Gastroesophageal sphincter (tissue), 3 donors: Measurements from ENCODE around the gene SBNO1.
"Not testable (repeated sequence)": the region's sequence is repeated elsewhere in the genome, so short reads cannot be mapped to it uniquely, and the experiment has no call there.

Source experiments
- EP300 ChIP-seq: sonication (generic); formaldehyde crosslinking; IDR thresholded peaks from one replicate; pipeline ENCODE4 v1.6.1; 2017; ENCODE audit warnings: antibody characterized with exemption, mild to moderate bottlenecking
- POLR2A ChIP-seq, 2 donors: fragments of 450-650 bp; IDR thresholded peaks; one replicate each; pipeline ENCODE4 v1.6.1; 2017; ENCODE audit warnings: antibody characterized with exemption in 2 of 2, mild to moderate bottlenecking in 2 of 2, moderate library complexity in 1 of 2
- POLR2AphosphoS5 ChIP-seq: sonication (generic); formaldehyde crosslinking; IDR thresholded peaks from one replicate; pipeline ENCODE4 v1.6.1; 2017; ENCODE audit warnings: antibody characterized with exemption
- TF ChIP-seq, protein P1 (sequence below), 4 experiments: fragments of 200-600 bp in 2 of 4; fragments of 450-650 bp in 2 of 4; sonication (generic) in 1 of 4; IDR thresholded peaks; one replicate each; pipeline ENCODE4 v1.5.1; 2017 to 2019; ENCODE audit warnings: antibody characterized with exemption in 4 of 4, mild to moderate bottlenecking in 2 of 4, moderate library complexity in 2 of 4

DNA sequence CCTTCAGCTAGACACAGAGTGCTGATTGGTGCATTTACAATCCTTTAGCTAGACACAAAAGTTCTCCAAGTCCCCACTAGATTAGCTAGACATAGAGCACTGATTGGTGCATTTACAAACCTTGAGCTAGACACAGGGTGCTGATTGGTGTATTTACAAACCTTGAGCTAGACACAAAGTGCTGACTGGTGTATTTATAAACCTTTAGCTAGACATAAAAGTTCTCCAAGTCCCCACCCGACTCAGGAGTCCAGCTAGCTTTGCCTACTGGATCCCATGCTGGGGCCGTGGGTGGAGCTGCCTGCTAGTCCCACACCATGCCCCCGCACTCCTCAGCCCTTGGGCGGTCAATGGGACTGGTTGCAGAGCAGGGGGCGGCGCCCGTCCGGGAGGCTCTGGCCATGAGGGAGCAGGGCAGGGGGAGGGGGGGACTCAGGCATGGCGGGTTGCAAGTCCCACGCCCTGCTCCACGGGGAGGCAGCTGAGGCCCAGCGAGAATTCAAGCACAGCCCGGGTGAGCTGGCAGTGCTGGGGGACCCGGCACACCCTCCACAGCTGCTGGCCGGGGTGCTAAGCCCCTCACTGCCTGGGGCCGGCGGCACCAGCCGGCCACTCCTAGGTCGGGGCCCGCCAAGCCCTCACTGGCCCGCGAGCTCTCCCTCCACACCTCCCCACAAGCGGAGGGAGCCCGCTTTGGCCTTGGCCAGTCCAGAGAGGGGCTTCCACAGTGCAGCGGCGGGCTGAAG lies 115.5 kb downstream of the SBNO1 start:
- TF ChIP-seq, protein P1, sequence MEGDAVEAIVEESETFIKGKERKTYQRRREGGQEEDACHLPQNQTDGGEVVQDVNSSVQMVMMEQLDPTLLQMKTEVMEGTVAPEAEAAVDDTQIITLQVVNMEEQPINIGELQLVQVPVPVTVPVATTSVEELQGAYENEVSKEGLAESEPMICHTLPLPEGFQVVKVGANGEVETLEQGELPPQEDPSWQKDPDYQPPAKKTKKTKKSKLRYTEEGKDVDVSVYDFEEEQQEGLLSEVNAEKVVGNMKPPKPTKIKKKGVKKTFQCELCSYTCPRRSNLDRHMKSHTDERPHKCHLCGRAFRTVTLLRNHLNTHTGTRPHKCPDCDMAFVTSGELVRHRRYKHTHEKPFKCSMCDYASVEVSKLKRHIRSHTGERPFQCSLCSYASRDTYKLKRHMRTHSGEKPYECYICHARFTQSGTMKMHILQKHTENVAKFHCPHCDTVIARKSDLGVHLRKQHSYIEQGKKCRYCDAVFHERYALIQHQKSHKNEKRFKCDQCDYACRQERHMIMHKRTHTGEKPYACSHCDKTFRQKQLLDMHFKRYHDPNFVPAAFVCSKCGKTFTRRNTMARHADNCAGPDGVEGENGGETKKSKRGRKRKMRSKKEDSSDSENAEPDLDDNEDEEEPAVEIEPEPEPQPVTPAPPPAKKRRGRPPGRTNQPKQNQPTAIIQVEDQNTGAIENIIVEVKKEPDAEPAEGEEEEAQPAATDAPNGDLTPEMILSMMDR (IDR thresholded peaks at IDR 0.05), result not testable (repeated sequence)
- TF ChIP-seq POLR2A (IDR thresholded peaks at IDR 0.05); POLR2AphosphoS5; EP300: not testable (repeated sequence)
